Measurements from ENCODE around the gene ADAMTSL1.

Gene ADAMTSL1

GRCh38 chr9:18707489-18708205 lies 233.7 kb downstream of the ADAMTSL1 start:
- DNase-seq = no peak

- DNase-seq = no peak
Observed at GRCh38 chr9:18708429-18708828, 234.5 kb downstream of the ADAMTSL1 start.

- no peak for DNase-seq
Observed at GRCh38 chr9:18710065-18710464, 236.1 kb downstream of the ADAMTSL1 start.

GRCh38 chr9:18717759-18718158 lies 243.8 kb downstream of the ADAMTSL1 start:
- no peak for DNase-seq

GRCh38 chr9:18718393-18718792 lies 244.4 kb downstream of the ADAMTSL1 start:
- no peak for DNase-seq

- no peak for DNase-seq
Observed at GRCh38 chr9:18718932-18719331, 245.0 kb downstream of the ADAMTSL1 start.

- DNase-seq = no peak
Observed at GRCh38 chr9:18720691-18721090, 246.7 kb downstream of the ADAMTSL1 start.

GRCh38 chr9:18721267-18721994 lies 247.5 kb downstream of the ADAMTSL1 start:
- DNase-seq = no peak

- no peak for DNase-seq
Observed at GRCh38 chr9:18721995-18722310, 248.0 kb downstream of the ADAMTSL1 start.

- DNase-seq = no peak
Observed at GRCh38 chr9:18722882-18723281, 248.9 kb downstream of the ADAMTSL1 start.

GRCh38 chr9:18723366-18723765 lies 249.4 kb downstream of the ADAMTSL1 start:
- DNase-seq = no peak

- no peak for DNase-seq
Observed at GRCh38 chr9:18726546-18726945, 252.6 kb downstream of the ADAMTSL1 start.

GRCh38 chr9:18727904-18728303 lies 254.0 kb downstream of the ADAMTSL1 start:
- DNase-seq = no peak

GRCh38 chr9:18728642-18729041 lies 254.7 kb downstream of the ADAMTSL1 start:
- DNase-seq = no peak

- DNase-seq = no peak
Observed at GRCh38 chr9:18730241-18730640, 256.3 kb downstream of the ADAMTSL1 start.

GRCh38 chr9:18739127-18739526 lies 265.2 kb downstream of the ADAMTSL1 start:
- no peak for DNase-seq

GRCh38 chr9:18739641-18740318 lies 265.8 kb downstream of the ADAMTSL1 start:
- no peak for DNase-seq

- DNase-seq = no peak
Observed at GRCh38 chr9:18741359-18741758, 267.4 kb downstream of the ADAMTSL1 start.

- no peak for DNase-seq
Observed at GRCh38 chr9:18741945-18742344, 268.0 kb downstream of the ADAMTSL1 start.

- no peak for DNase-seq
Observed at GRCh38 chr9:18743421-18743820, 269.5 kb downstream of the ADAMTSL1 start.

- no peak for DNase-seq
Observed at GRCh38 chr9:18743971-18744370, 270.0 kb downstream of the ADAMTSL1 start.

GRCh38 chr9:18745710-18746109 lies 271.8 kb downstream of the ADAMTSL1 start:
- DNase-seq = no peak

GRCh38 chr9:18746631-18747030 lies 272.7 kb downstream of the ADAMTSL1 start:
- no peak for DNase-seq

- DNase-seq = no peak
Observed at GRCh38 chr9:18747595-18747994, 273.6 kb downstream of the ADAMTSL1 start.
